Loucy (cell line): ENCODE measurements around the gene GIMAP8.

Experiments
- H2AFZ ChIP-seq: fragments of 200-600 bp; sonication (generic); 2 replicates; pipeline ENCODE4 v1.6.0; 2016; ENCODE audit warnings: antibody characterized with exemption, mild to moderate bottlenecking, low read length, moderate library complexity
- H3F3A ChIP-seq: fragments of 200-600 bp; 2 replicates; pipeline ENCODE4 v1.6.0; 2016; ENCODE audit warnings: antibody characterized with exemption, low read depth, mild to moderate bottlenecking
- H3K27me3 ChIP-seq: fragments of 200-600 bp; sonication (generic); 2 replicates; pipeline ENCODE4 v1.6.1; 2014; ENCODE audit warnings: low read length, mild to moderate bottlenecking; ENCODE audit not compliant: insufficient read depth, poor library complexity, severe bottlenecking
- H3K36me3 ChIP-seq: fragments of 200-600 bp; sonication (generic); 2 replicates; pipeline ENCODE4 v1.6.1; 2016; ENCODE audit warnings: low read length; ENCODE audit not compliant: insufficient read depth
- H3K4me1 ChIP-seq: fragments of 200-600 bp; sonication (generic); 2 replicates; pipeline ENCODE4 v1.5.1; 2014; ENCODE audit warnings: low read length, mild to moderate bottlenecking; ENCODE audit not compliant: insufficient read depth, poor library complexity, severe bottlenecking
- H3K4me2 ChIP-seq: fragments of 200-600 bp; sonication (generic); 2 replicates; pipeline ENCODE4 v1.6.0; 2014; ENCODE audit warnings: antibody characterized with exemption, low read length, low read depth, mild to moderate bottlenecking; ENCODE audit not compliant: poor library complexity, severe bottlenecking
- H3K4me3 ChIP-seq: fragments of 200-600 bp; sonication (generic); 2 replicates; pipeline ENCODE4 v1.5.1; 2014; ENCODE audit warnings: low read length, mild to moderate bottlenecking, mixed read lengths; ENCODE audit not compliant: poor library complexity, severe bottlenecking
- H3K79me2 ChIP-seq: fragments of 200-600 bp; sonication (generic); 2 replicates; pipeline ENCODE4 v1.6.1; 2014; ENCODE audit warnings: low read length; ENCODE audit not compliant: insufficient read depth
- H3K9ac ChIP-seq: fragments of 200-600 bp; sonication (generic); 2 replicates; pipeline ENCODE4 v1.6.0; 2014; ENCODE audit warnings: mild to moderate bottlenecking, low read depth, low read length, moderate library complexity; ENCODE audit not compliant: poor library complexity, severe bottlenecking
- H3K9me2 ChIP-seq: fragments of 200-600 bp; sonication (generic); replicated peaks from 2 replicates; pipeline ENCODE4 v1.6.1; 2016; ENCODE audit warnings: low read depth, low read length, mixed read lengths
- H3K9me3 ChIP-seq: fragments of 200-600 bp; sonication (generic); 2 replicates; pipeline ENCODE4 v1.6.1; 2014; ENCODE audit warnings: mild to moderate bottlenecking, antibody characterized with exemption, low read length, low read depth; ENCODE audit not compliant: insufficient read depth
- H4K20me1 ChIP-seq: fragments of 200-600 bp; sonication (generic); 2 replicates; pipeline ENCODE4 v1.6.0; 2014; ENCODE audit warnings: antibody characterized with exemption, low read length, mild to moderate bottlenecking; ENCODE audit not compliant: insufficient read depth, poor library complexity, severe bottlenecking
- EZH2phosphoT487 ChIP-seq: fragments of 200-600 bp; IDR thresholded peaks from 2 replicates; pipeline ENCODE4 v1.6.1; 2018; ENCODE audit warnings: antibody characterized with exemption, mild to moderate bottlenecking, moderate library complexity, borderline replicate concordance
- TF ChIP-seq, protein P1 (sequence below): fragments of 200-600 bp; sonication (generic); conservative IDR thresholded peaks from 2 replicates; pipeline ENCODE4 v1.5.1; 2014; ENCODE audit warnings: mild to moderate bottlenecking, antibody characterized with exemption, low read length

The GIMAP8 gene

DNA sequence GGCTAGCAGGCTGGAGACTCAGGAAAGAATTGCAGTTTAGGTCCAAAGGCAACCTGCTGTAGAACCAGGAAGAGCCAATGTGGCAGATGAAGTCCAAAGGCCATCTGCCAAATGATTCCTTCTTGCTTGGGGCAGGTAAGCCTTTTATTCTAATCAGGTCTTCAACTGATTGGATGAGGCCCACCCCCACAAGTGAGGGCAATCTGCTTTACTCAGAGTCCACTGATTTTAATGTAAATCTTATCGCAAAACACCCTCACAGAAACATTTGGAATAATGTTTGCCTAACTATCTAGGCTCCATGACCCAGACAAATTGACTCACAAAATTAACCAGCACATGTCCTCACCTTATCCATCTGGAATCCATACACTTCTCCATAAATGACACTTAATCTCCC is 7.8 kb downstream of the GIMAP8 start:
- H3K79me2 ChIP-seq: no peaks in the 10 kb centered on the region
- peaks cover 22% of the 10 kb centered on the region; the same call in 1 of the 2 replicates for H3K9me3 ChIP-seq
- H3K36me3 ChIP-seq: no peaks in the 10 kb centered on the region
- H3F3A ChIP-seq: no peaks in the 10 kb centered on the region
- H3K27me3 ChIP-seq: no peaks in the 10 kb centered on the region
- TF ChIP-seq, protein P1, sequence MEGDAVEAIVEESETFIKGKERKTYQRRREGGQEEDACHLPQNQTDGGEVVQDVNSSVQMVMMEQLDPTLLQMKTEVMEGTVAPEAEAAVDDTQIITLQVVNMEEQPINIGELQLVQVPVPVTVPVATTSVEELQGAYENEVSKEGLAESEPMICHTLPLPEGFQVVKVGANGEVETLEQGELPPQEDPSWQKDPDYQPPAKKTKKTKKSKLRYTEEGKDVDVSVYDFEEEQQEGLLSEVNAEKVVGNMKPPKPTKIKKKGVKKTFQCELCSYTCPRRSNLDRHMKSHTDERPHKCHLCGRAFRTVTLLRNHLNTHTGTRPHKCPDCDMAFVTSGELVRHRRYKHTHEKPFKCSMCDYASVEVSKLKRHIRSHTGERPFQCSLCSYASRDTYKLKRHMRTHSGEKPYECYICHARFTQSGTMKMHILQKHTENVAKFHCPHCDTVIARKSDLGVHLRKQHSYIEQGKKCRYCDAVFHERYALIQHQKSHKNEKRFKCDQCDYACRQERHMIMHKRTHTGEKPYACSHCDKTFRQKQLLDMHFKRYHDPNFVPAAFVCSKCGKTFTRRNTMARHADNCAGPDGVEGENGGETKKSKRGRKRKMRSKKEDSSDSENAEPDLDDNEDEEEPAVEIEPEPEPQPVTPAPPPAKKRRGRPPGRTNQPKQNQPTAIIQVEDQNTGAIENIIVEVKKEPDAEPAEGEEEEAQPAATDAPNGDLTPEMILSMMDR: no peak
- TF ChIP-seq EZH2phosphoT487: no peak
- H3K9ac ChIP-seq: no peak overlapping the region
- no peak overlapping the region for H3K4me3 ChIP-seq
- H4K20me1 ChIP-seq: no peaks in the 10 kb centered on the region
- H2AFZ ChIP-seq: no peak overlapping the region
- no peaks in the 10 kb centered on the region for H3K9me2 ChIP-seq
- H3K4me1 ChIP-seq: no peaks in the 10 kb centered on the region
- no peak overlapping the region for H3K4me2 ChIP-seq

DNA sequence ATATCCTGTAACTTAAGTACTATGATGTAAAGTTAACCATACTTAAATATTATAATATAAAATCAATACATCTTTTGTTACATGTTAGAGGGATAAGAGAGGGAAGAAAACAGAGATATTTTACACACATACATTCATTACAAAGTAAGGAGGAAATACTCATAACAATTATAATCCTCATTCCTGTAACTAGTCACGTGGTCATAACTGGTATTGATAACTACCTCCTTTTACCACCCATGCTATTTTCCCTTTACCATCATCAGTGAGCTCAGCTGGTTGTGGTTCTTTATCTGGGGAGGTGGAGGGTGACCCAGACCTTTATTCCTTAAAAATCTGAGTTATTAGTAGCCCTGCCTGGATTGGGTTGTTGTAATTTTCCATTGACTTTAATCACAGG is 8.3 kb downstream of the GIMAP8 start:
- no peaks in the 10 kb centered on the region for H4K20me1 ChIP-seq
- no peak overlapping the region for H3K9ac ChIP-seq
- TF ChIP-seq, protein P1: no peak
- no peak for TF ChIP-seq EZH2phosphoT487
- no peaks in the 10 kb centered on the region for H3K27me3 ChIP-seq
- H3K4me2 ChIP-seq: no peak overlapping the region
- no peaks in the 10 kb centered on the region for H3K36me3 ChIP-seq
- H3K4me1 ChIP-seq: peaks cover 3% of the 10 kb centered on the region
- H3K4me3 ChIP-seq: no peak overlapping the region
- H3K79me2 ChIP-seq: no peaks in the 10 kb centered on the region
- no peaks in the 10 kb centered on the region for H3F3A ChIP-seq
- H3K9me2 ChIP-seq: no peaks in the 10 kb centered on the region
- peaks cover 22% of the 10 kb centered on the region; the same call in 1 of the 2 replicates for H3K9me3 ChIP-seq
- no peak overlapping the region for H2AFZ ChIP-seq

DNA sequence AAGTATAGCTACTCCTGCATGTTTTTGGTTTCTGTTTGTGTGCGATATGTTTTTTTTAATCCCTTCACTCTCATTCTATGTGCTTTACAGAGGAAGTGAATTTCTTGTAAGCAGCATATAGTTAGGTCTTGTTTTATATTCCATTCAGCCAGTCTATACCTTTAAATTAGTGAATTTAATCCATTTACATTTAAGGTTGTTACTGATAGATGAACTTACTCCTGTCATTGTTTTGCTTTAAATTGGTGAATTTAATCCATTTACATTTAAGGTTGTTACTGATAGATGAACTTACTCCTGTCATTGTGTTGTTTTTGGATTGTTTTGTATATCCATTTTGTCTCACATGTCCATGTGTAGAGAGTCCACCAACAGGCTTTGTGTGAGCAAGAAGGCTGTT is 11.1 kb downstream of the GIMAP8 start:
- peaks cover 22% of the 10 kb centered on the region; the same call in 1 of the 2 replicates for H3K9me3 ChIP-seq
- no peak overlapping the region for H3K9ac ChIP-seq
- TF ChIP-seq, protein P1: no peak
- TF ChIP-seq EZH2phosphoT487: no peak
- no peaks in the 10 kb centered on the region for H3K36me3 ChIP-seq
- no peaks in the 10 kb centered on the region for H3F3A ChIP-seq
- H3K4me1 ChIP-seq: peaks cover 3% of the 10 kb centered on the region
- H3K27me3 ChIP-seq: no peaks in the 10 kb centered on the region
- H2AFZ ChIP-seq: no peak overlapping the region
- H4K20me1 ChIP-seq: no peaks in the 10 kb centered on the region
- H3K4me2 ChIP-seq: no peak overlapping the region
- no peaks in the 10 kb centered on the region for H3K9me2 ChIP-seq
- H3K79me2 ChIP-seq: no peaks in the 10 kb centered on the region
- H3K4me3 ChIP-seq: no peak overlapping the region
